Neural progenitor cell (in vitro differentiated cells): ENCODE data around the gene NTHL1.

ENCODE experiments used
- EZH2 ChIP-seq: fragments of 200-600 bp; sonication (generic); IDR thresholded peaks from 2 replicates; pipeline ENCODE4 v1.6.1; 2017; ENCODE audit warnings: antibody characterized with exemption, mild to moderate bottlenecking, moderate library complexity
- EZH2phosphoT487 ChIP-seq: fragments of 200-600 bp; sonication (generic); IDR thresholded peaks from 2 replicates; pipeline ENCODE4 v1.6.1; 2017; ENCODE audit warnings: antibody characterized with exemption
- TF ChIP-seq, protein P1 (sequence below): fragments of 200-600 bp; sonication (generic); IDR thresholded peaks from 2 replicates; pipeline ENCODE4 v1.5.1; 2017; ENCODE audit warnings: antibody characterized with exemption, mild to moderate bottlenecking

DNA sequence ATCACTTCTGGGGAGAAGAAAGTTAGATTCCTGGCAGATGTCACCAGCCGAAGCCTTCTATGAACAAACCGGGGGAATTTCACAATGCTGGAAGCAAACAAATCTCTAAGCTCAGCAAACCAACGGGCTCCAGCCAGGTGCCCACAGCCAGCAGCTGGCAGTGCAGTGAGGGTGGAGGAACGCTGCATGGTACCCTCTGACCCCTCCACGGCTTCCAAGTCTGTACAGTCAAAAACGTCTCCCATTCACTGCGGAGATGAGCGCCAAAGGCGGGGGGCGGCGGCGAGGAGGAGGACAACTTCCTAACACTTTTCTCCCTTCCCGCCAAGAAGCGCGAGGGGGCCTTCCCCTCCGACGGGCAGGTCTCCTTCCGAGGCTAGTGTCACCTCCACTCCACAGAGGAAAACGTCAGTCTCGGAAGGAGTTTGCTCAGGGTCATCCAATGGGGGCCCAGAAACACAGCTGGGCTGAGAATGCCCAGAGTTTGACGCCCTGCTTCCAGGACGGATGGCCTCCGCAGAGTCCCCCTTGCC lies 38.9 kb downstream of the NTHL1 start:
- TF ChIP-seq, protein P1, sequence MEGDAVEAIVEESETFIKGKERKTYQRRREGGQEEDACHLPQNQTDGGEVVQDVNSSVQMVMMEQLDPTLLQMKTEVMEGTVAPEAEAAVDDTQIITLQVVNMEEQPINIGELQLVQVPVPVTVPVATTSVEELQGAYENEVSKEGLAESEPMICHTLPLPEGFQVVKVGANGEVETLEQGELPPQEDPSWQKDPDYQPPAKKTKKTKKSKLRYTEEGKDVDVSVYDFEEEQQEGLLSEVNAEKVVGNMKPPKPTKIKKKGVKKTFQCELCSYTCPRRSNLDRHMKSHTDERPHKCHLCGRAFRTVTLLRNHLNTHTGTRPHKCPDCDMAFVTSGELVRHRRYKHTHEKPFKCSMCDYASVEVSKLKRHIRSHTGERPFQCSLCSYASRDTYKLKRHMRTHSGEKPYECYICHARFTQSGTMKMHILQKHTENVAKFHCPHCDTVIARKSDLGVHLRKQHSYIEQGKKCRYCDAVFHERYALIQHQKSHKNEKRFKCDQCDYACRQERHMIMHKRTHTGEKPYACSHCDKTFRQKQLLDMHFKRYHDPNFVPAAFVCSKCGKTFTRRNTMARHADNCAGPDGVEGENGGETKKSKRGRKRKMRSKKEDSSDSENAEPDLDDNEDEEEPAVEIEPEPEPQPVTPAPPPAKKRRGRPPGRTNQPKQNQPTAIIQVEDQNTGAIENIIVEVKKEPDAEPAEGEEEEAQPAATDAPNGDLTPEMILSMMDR, result no peak
- TF ChIP-seq EZH2 (no peak), EZH2phosphoT487 (no peak)
